ENCODE results near the gene IRAK3. TPM values are rescaled to one million over a fixed set of nuclear protein-coding genes. Genes with fewer than 3 reads are reported as not detected.
"Not testable (repeated sequence)": the region's sequence is repeated elsewhere in the genome, so short reads cannot be mapped to it uniquely, and the experiment has no call there.

IRAK3 gene
- polyA plus RNA-seq, 1 donor from 2014 or later: not detected

- Mint-ChIP-seq H3K27ac (no peak overlapping the region), H3K27me3 (peaks cover 21% of the 10 kb centered on the region), H3K36me3 (no peaks in the 10 kb centered on the region), H3K9me3 (peaks cover 0 to 6% (median 4%) of the 10 kb centered on the region in 3 donors), H3K4me3 (no peak overlapping the region), H3K4me1 (no peaks in the 10 kb centered on the region)
Observed at GRCh38 chr12:66280561-66280960, 91.5 kb downstream of the IRAK3 start.

DNA sequence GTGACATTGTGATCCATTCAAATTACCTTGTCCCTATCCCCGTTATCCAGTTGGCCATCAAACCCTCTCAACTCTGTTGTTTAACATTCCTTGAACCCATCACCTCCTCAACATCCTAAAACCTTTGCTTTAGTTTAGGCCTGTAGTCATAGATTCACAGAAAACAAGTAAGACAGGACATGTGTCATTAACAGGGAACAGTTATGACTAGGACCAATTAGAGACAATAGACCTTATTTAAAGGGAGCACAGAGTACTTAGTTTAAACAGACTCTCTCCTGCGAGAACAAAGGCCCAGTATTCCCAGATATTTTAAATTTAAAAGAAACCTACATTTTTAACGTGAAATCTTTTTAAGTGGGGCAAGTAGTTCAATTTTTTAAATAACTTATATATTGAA is 93.2 kb downstream of the IRAK3 start:
- Mint-ChIP-seq H3K4me1 (peaks cover 0 to 2% (median 2%) of the 10 kb centered on the region in 3 donors), H3K27ac (no peak overlapping the region), H3K9me3 (peaks cover 0 to 6% (median 4%) of the 10 kb centered on the region in 3 donors), H3K27me3 (peaks cover 21% of the 10 kb centered on the region), H3K36me3 (no peaks in the 10 kb centered on the region), H3K4me3 (no peak overlapping the region)

DNA sequence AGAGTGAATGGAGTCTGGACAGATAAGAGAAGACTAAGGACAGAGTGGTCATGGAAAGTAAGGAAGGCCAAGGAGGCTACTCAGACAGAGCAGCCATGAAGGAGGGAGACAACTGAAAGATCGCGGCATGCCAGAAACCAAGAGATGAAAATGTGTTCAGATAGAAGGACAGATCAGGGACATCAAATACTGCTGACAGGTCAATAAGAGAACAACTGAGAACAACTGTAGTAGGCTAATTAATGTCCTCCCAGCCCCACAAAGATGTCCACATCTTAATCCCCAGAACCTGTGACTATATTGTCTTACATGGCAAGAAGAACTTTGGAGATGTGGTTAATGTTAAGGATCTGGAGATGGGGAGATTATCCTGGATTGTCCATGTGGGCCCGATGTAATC is 98.3 kb downstream of the IRAK3 start:
- Mint-ChIP-seq H3K4me1 (peaks cover 0 to 3% (median 2%) of the 10 kb centered on the region in 3 donors), H3K4me3 (no peak overlapping the region), H3K27ac (no peak overlapping the region)

DNA sequence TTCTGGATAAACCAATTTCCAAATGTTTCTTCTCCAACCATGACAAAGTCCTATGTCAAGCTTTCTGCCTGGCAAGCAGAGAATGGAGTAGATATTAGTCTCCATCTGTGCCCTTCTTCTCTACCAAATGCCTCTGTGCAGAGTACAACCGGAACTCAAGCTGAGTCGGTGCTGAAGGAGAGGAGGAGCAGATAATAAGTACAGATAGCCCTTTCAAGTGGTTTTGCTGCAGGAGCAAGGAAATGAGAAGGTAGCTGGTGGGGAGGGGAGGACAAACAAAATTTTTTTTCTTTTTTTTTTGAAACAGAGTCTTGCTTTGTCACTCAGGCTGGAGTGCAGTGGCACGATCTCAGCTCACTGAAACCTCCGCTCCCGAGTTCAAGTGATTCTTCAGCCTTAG is 99.1 kb downstream of the IRAK3 start:
- peaks cover 0 to 3% (median 2%) of the 10 kb centered on the region in 3 donors for H3K4me1 Mint-ChIP-seq
- peaks cover 15% of the 10 kb centered on the region for H3K27me3 Mint-ChIP-seq
- no peak overlapping the region for H3K27ac Mint-ChIP-seq
- no peak overlapping the region for H3K4me3 Mint-ChIP-seq
- H3K36me3 Mint-ChIP-seq: no peaks in the 10 kb centered on the region
- no peaks in the 10 kb centered on the region for H3K9me3 Mint-ChIP-seq

More for the DNA sequence above, 98.3 kb downstream of the IRAK3 start:
- Mint-ChIP-seq H3K36me3 (no peaks in the 10 kb centered on the region), H3K27me3 (peaks cover 10% of the 10 kb centered on the region), H3K9me3 (no peaks in the 10 kb centered on the region)

- H3K36me3 Mint-ChIP-seq: peaks cover 2% of the 10 kb centered on the region
- H3K27me3 Mint-ChIP-seq: peaks cover 11% of the 10 kb centered on the region
- no peak overlapping the region for H3K4me3 Mint-ChIP-seq
- H3K9me3 Mint-ChIP-seq: no peaks in the 10 kb centered on the region
- H3K4me1 Mint-ChIP-seq: peaks cover 0 to 3% (median 2%) of the 10 kb centered on the region in 3 donors
- H3K27ac Mint-ChIP-seq: no peak overlapping the region
Observed at GRCh38 chr12:66289485-66289884, 100.5 kb downstream of the IRAK3 start.

- Mint-ChIP-seq H3K27me3 (peaks cover 11% of the 10 kb centered on the region), H3K9me3 (no peaks in the 10 kb centered on the region), H3K4me1 (peaks cover 0 to 3% (median 2%) of the 10 kb centered on the region in 3 donors), H3K27ac (no peak overlapping the region), H3K36me3 (peaks cover 2% of the 10 kb centered on the region), H3K4me3 (no peak overlapping the region)
Observed at GRCh38 chr12:66290716-66291200, 101.7 kb downstream of the IRAK3 start.

GRCh38 chr12:66296176-66296683 is 107.2 kb downstream of the IRAK3 start:
- Mint-ChIP-seq H3K27me3 (peaks cover 5% of the 10 kb centered on the region), H3K27ac (no peak overlapping the region), H3K36me3 (peaks cover 2% of the 10 kb centered on the region), H3K4me3 (no peak overlapping the region), H3K4me1 (peaks cover 0 to 5% (median 2%) of the 10 kb centered on the region in 3 donors), H3K9me3 (no peaks in the 10 kb centered on the region)

GRCh38 chr12:66297080-66297479 is 108.1 kb downstream of the IRAK3 start:
- Mint-ChIP-seq H3K4me1 (peaks cover 0 to 6% (median 5%) of the 10 kb centered on the region in 3 donors), H3K4me3 (no peak overlapping the region), H3K27me3 (peaks cover 5% of the 10 kb centered on the region), H3K27ac (no peak overlapping the region), H3K9me3 (no peaks in the 10 kb centered on the region), H3K36me3 (peaks cover 2% of the 10 kb centered on the region)

DNA sequence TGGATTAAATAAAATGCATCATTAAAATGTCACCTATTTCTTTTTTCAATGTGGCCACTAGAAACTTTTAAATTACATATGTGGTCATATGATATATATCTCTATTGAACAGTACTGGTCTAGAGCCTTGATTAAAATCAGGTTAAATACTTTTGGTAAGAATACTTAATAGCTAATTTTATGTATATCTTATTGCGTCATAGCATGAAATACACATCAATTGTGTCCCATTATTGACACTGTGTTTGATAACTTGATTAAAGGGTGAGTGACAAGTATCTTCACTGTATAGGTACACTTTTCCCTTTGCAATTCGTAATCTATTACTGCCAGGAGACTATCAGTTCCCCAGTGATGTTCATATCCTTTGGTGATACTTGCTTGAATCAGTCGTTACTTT is 108.9 kb downstream of the IRAK3 start:
- Mint-ChIP-seq H3K27ac (no peak overlapping the region), H3K9me3 (peaks cover 0 to 1% (median 0%) of the 10 kb centered on the region in 3 donors), H3K4me1 (peaks cover 6 to 11% (median 7%) of the 10 kb centered on the region in 3 donors), H3K27me3 (peaks cover 2% of the 10 kb centered on the region), H3K4me3 (no peak overlapping the region), H3K36me3 (peaks cover 2% of the 10 kb centered on the region)

DNA sequence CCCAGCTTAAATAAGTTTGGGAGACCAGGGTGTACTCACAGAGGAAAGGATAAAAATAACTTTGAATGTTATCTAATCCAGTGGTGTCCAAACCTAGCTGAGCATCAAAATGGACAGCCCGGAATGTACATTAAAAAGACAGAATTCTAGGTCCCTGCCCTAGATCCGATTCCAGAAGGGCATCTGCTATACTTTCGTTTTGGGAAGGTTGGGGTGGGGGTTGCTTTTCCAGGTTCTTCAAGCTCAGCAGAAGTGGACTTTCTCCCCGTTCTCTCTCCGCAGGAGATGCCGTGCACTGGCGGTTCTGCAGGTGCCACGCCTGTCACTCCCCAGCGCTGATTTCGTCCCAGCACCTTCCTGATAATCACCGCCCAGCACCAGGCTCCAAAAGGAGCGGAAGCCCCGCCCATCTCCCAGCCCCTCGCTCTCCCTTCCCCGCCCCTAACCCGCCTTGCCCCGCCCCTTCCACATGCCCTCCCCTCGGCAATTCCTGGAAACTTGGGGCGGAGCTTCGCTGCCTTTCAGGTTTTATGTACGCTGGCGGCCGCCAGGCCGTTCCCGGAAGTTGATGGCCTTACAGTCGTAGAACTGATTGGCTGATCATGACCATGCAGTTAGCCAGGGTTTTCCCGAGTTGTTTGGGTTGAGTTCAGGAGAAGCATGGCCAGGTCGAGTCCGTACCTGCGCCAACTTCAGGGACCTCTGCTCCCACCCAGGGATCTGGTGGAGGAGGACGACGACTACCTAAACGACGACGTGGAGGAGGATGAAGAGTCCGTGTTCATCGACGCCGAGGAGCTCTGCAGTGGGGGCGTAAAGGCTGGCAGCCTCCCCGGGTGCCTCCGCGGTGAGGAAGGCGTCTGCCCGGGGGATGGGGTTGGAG is 113.2 kb downstream of the IRAK3 start, which contains the start of gene HELB:
Gene HELB (plus strand): TSS at position 550 of the 883 bp plus-strand sequence. CDS start 111 bp downstream, at position 661.
- Mint-ChIP-seq H3K27ac (peak within 1 kb of the TSS; percentile 89 to 97 (median 97)), H3K4me1 (peaks cover 28 to 35% (median 28%) of the 10 kb centered on the region in 3 donors)

GRCh38 chr12:66302827-66303169 is 113.8 kb downstream of the IRAK3 start:
- H3K9me3 Mint-ChIP-seq: peaks cover 0 to 1% (median 0%) of the 10 kb centered on the region in 3 donors
- H3K27ac Mint-ChIP-seq: peak overlapping the region; percentile 89 to 97 (median 97)
- peak overlapping the region; percentile 98 to 100 (median 100) for H3K4me3 Mint-ChIP-seq
- peaks cover 3% of the 10 kb centered on the region for H3K36me3 Mint-ChIP-seq
- H3K27me3 Mint-ChIP-seq: no peaks in the 10 kb centered on the region
- peaks cover 28 to 35% (median 28%) of the 10 kb centered on the region in 3 donors for H3K4me1 Mint-ChIP-seq

More for the DNA sequence above, 113.2 kb downstream of the IRAK3 start, which contains the start of gene HELB:
- Mint-ChIP-seq H3K27me3 (no peaks in the 10 kb centered on the region), H3K4me3 (peak within 1 kb of the TSS; percentile 98 to 100 (median 100)), H3K36me3 (peaks cover 3% of the 10 kb centered on the region), H3K9me3 (peaks cover 0 to 1% (median 0%) of the 10 kb centered on the region in 3 donors)

DNA sequence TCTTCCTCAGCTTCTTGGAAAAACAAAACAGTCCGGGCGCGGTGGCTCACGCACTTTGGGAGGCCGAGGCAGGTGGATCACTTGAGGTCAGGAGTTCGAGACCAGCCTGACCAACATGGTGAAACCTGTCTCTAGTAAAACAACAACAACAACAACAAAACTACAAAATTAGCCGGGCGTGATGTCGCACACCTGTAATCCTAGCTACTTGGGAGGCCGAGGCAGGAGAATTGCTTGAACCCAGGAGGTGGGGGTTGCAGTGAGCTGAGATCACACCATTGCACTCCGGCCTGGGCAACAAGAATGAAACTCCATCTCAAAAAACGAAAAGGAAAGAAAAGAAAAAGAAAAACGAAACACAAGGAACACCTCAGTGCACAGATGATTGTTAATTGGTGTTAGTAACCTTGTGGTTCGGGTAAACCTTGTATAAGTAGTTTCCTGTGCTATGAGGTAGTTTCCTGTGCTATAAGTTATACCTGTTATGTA is 114.3 kb downstream of the IRAK3 start:
- peaks cover 28 to 35% (median 30%) of the 10 kb centered on the region in 3 donors for H3K4me1 Mint-ChIP-seq
- not testable (repeated sequence) for H3K27me3 Mint-ChIP-seq, H3K36me3 Mint-ChIP-seq, H3K9me3 Mint-ChIP-seq
- peak overlapping the region; percentile 98 to 100 (median 100) for H3K4me3 Mint-ChIP-seq
- peak overlapping the region; percentile 78 to 97 (median 97) for H3K27ac Mint-ChIP-seq

Measured in IgD-negative memory B cell (primary cell).